Measurements from ENCODE around the gene PCDH9.

GRCh38 chr13:66329988-66330451 lies 900.1 kb downstream of the PCDH9 start:
- TF ChIP-seq CTCF (conservative IDR thresholded peaks at IDR 0.05; ENCODE audit: low read length), result no peak
- TF ChIP-seq EZH2phosphoT487 (IDR thresholded peaks at IDR 0.05; ENCODE audit: borderline replicate concordance), result no peak

Data from Loucy (cell line).